HG03442 (cell line): ENCODE measurements around the gene RBBP4.
"Not testable (repeated sequence)": the region's sequence is repeated elsewhere in the genome, so short reads cannot be mapped to it uniquely, and the experiment has no call there.

Source experiments
- ATAC-seq: cut with Tn5 transposase; IDR thresholded peaks from one replicate; pipeline ENCODE4 v1.9.1; 2021; ENCODE audit warnings: mild to moderate bottlenecking, moderate library complexity; ENCODE audit not compliant: unreplicated experiment

RBBP4 gene

GRCh38 chr1:32650752-32651460 is at the start of gene RBBP4:
RBBP4 (plus strand) TSS chr1:32651208; CDS start chr1:32651307, 99 bp downstream.
- peak; percentile 86 for ATAC-seq

- no peak for ATAC-seq
Observed at GRCh38 chr1:32605711-32606424, 45.1 kb upstream of the RBBP4 start.

- no peak for ATAC-seq
Observed at GRCh38 chr1:32606565-32607371, 44.2 kb upstream of the RBBP4 start.

- no peak for ATAC-seq
Observed at GRCh38 chr1:32609180-32609579, 41.8 kb upstream of the RBBP4 start.

GRCh38 chr1:32611859-32612188 is 39.2 kb upstream of the RBBP4 start:
- ATAC-seq = no peak

GRCh38 chr1:32612189-32612881 is 38.7 kb upstream of the RBBP4 start:
- ATAC-seq = peak; percentile 85

GRCh38 chr1:32613472-32613871 is 37.5 kb upstream of the RBBP4 start:
- ATAC-seq = no peak

GRCh38 chr1:32618673-32619221 is 32.3 kb upstream of the RBBP4 start:
- no peak for ATAC-seq

- peak; percentile 65 for ATAC-seq
Observed at GRCh38 chr1:32619701-32620485, 31.1 kb upstream of the RBBP4 start.

GRCh38 chr1:32622205-32622604 is 28.8 kb upstream of the RBBP4 start:
- ATAC-seq = no peak

GRCh38 chr1:32622806-32623681 is 28.0 kb upstream of the RBBP4 start:
- ATAC-seq = peak; percentile 41

GRCh38 chr1:32623775-32624174 is 27.2 kb upstream of the RBBP4 start:
- ATAC-seq = no peak

- no peak for ATAC-seq
Observed at GRCh38 chr1:32626176-32626575, 24.8 kb upstream of the RBBP4 start.

- peak; percentile 73 for ATAC-seq
Observed at GRCh38 chr1:32627596-32628162, 23.3 kb upstream of the RBBP4 start.

- not testable (repeated sequence) for ATAC-seq
Observed at GRCh38 chr1:32630173-32630572, 20.8 kb upstream of the RBBP4 start.

GRCh38 chr1:32632829-32633228 is 18.2 kb upstream of the RBBP4 start:
- no peak for ATAC-seq

- no peak for ATAC-seq
Observed at GRCh38 chr1:32635508-32636277, 15.3 kb upstream of the RBBP4 start.
